Measurements from ENCODE around the gene CNN3.

- TF ChIP-seq CTCF (IDR thresholded peaks at IDR 0.05; ENCODE audit: low read depth, low read length) = peak; percentile 90
- no peak for TF ChIP-seq POLR2A (IDR thresholded peaks at IDR 0.05; ENCODE audit: extremely low read depth, insufficient read length)
- peak; percentile 71; the same call in 1 of the 2 replicates for TF ChIP-seq MAX (IDR thresholded peaks at IDR 0.05; ENCODE audit: low read depth, low read length)
Observed at GRCh38 chr1:94854458-94855306, 72.2 kb downstream of the CNN3 start.
